ENCODE results near the gene KIAA1210.

KIAA1210 gene

DNA sequence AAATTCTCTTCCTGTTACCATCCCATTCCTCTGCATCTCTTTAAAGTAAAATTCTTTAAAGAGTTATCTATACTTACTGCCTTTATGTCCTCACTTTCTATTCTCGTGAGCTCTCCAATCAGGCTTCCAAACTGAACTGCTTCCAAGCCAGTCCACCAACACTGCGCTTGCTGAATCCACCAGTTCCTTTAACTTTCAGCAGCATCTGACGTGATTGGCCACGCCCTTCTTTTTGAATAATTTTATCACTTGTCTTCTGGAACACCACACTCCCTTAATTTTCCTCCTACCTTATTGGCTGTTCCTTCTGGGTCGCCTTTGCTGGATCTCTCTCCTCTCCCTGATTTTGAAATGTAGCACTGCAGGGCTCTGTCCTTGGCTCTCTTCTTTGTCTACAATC is at the start of gene KIAA1210:
Gene KIAA1210 (minus strand): TSS at position 163 of the 400 bp plus-strand sequence. CDS start 4,170 bp downstream, outside the sequence.
- DNase-seq (ENCODE audit: low read depth, low spot score), result no peak

DNA sequence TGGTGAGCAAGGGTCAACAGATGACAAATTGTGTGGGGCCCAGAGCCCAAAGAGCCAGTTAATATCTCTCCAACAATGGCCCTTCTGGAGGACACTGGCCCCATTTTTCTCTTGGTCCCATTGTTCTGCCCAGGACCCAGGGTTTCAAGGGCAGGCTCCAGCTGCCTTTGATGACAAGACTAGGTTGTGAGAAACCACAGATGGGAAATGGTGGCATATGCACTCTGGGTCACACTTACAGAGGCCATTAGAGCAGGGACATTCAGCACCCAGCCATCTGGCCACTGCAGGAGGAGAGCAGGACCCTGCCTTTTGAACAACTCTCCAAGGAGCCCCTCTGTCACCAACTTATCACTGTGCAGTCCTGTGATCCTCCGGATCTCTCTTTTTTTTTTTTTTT is 49.7 kb upstream of the KIAA1210 start:
- DNase-seq (ENCODE audit: low read depth, low spot score), result no peak

DNA sequence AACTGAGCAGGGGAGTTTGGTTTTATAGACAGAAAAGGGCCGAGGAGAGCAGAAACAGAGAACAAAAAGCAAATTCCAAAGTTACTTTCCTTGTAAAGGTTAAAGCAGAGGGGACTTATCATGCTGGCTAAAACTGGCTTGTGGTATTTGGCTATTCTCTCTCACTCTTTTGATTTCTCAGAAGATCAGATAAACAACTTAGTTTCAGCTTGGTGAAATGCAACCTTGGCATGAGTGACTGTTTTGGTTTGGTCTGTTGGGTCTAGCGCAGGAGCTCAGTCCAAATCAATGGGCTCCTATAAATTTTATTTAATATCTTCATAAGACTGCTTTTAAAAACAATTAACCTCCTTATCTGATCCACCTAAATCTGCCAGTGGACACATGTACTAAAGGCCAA is 47.3 kb upstream of the KIAA1210 start:
- DNase-seq (ENCODE audit: low read depth, low spot score), result no peak

DNA sequence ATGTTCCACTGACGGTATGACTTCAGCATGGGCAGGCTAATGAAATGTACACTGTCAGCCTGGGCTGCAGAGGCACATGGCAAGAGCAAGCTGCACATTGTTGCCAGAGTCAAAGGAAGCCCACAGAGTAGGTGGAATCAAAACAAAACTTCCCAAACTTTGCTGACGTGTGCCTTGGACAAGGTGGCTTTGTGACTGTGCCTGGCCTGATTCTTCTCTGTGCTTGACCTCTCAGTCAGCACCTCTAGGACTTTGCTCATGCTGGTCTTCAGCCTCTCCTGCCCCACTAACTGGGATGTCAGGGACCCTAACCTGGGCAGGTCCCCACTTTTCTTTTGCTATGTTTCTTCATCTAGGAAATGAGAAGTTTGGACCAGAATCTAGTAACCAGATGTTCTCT is 40.5 kb upstream of the KIAA1210 start:
- DNase-seq (ENCODE audit: low read depth, low spot score), result no peak

GRCh38 chrX:119158226-119158625 is 30.6 kb upstream of the KIAA1210 start:
- DNase-seq (ENCODE audit: low read depth, low spot score), result no peak

DNA sequence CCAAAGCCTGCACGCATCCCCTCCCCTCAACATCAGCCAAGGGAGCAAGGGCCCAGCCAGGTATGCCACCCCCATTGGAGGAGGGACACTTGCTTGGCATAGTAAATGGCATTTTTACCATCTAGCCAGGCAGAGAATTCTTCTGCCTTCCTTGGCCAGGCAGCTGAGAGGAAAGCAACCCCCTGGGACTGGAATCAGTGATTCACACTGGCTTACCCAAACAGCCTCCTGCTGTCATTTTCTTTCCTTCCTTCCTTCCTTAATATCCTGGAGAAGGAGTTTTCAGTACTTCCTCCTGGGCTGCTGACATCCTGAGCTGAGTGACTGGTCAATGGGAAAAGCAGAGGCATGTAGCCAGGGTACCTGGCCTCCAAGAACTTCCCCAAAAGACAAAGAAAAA is 28.6 kb upstream of the KIAA1210 start:
- no peak for DNase-seq (ENCODE audit: low read depth, low spot score)

DNA sequence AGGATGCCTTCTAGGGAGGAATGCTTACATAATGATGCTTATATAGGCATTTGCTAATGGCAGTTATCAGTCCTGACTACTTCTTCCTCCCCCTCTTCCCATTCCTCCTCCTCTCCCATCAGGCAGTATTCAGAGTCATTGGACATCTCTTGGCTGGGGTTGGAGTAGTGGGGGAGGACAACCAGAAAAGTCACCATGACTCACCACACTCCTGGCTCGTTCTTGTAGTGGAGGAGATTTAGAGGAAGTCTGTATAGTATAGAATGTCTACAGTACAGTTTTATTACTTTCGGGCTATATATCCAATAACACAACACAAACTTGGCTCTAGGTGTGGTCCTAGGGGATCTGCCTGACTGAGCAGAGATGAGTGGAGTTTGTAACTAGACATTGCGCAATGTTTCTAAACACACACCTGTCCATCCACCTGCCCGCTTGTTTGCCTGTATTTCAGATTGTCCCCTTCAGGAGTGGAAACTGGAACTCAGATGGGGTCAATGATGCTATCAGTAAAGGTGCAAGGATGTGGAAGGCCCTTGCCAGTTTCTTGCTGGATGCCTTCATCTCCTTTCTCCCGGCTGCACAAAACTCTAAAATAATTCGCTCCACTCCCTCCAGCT is 27.9 kb upstream of the KIAA1210 start:
- no peak for DNase-seq (ENCODE audit: low read depth, low spot score)

DNA sequence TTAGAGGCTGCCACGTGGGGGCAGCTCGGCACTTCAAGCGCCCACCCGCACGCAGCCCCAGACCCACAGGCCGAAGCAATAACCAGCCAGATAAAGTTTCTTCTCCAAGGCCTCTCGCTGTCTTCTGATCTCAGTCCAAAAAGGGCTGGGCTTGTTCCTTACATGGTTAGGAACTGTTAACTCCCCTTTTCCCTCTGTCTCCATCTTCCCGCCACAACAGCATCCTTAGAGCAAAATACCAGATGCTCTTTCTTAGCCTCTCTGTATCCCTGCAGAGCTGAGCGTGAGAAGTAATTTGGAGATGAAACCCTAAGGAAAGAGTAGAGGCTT is 23.4 kb upstream of the KIAA1210 start:
- DNase-seq (ENCODE audit: low read depth, low spot score), result no peak

GRCh38 chrX:119150163-119151050 is 22.8 kb upstream of the KIAA1210 start:
- DNase-seq (ENCODE audit: low read depth, low spot score), result no peak

DNA sequence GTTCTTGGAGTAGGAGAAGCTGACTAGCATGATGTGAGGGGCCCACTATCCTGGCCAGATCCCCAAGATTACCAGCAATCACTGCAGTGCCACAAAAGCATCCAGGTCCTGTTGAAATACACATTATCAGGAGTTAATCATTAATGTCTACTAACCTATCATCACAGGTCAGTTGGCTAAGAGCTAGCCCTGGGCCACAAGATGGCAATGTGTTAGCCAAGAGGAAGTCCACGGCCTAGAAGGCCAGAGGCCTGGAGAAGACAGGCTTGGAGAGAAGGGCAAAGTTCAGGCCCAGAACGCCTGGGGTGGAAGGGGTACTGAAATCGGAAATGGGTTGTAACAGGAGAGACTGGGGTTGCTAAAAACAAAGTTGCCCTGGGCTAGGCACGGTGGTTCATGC is 19.9 kb upstream of the KIAA1210 start:
- no peak for DNase-seq (ENCODE audit: low read depth, low spot score)

DNA sequence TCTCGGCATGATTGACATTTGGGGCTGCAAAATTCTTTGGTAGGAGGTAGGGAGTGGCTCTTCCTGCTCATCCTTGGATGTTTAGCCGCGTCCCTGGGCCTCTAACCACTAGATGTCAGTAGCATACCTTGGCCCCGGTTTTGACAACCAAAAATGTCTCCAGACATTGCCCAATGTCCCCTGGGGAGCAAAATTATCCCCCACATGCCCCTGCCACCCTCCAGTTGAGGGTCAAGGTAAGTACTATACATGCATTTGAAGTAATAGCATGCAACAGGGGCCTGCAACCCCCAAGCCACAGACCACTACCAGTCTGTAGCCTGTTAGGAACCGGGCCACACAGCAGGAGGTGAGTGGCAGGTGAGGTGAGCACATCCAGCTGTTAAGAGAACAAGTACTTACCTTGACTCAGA is 17.6 kb upstream of the KIAA1210 start:
- DNase-seq (ENCODE audit: low read depth, low spot score), result no peak

DNA sequence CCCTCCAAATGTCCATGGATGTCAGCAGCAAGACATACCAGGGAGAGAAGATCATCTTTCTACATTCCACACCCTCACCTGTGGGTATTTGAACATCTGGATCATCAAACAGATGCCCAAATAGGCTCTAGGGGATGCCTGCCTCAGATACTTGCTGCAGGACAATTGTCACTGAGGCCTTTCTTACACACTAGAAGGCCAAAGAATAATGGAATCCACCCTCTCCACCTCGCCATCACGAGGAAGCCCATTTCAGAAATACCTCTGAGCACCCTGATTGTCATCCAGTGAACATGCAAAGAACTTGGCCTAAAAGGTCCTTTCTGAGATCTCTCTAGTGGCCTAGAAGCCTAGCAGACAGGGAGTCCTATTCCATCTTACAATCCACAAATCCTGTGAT is 6.9 kb upstream of the KIAA1210 start:
- DNase-seq (ENCODE audit: low read depth, low spot score), result no peak

DNA sequence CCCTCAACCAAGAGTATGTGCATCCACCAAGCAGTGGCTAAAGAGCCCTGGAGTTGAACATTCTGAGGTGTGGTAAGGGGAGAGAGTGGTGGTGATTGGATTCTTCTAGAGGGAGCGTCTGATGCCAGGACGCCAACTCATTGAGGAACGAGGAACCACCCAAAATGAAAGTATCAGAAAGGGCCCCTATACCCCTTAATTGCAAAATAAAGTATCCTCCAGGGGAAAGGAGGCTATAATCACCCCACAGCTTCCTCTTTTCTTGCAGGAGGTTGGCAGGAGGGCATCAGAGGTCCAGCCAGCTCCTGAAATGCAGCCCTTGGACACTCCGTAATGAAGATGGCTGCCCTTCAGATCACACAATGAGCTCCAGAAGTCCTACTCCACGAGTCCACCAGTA is 5.3 kb upstream of the KIAA1210 start:
- DNase-seq (ENCODE audit: low read depth, low spot score), result no peak

- no peak for DNase-seq (ENCODE audit: low read depth, low spot score)
Observed at GRCh38 chrX:119132316-119132715, 4.7 kb upstream of the KIAA1210 start.

GRCh38 chrX:119130911-119131310 is 3.3 kb upstream of the KIAA1210 start:
- no peak for DNase-seq (ENCODE audit: low read depth, low spot score)

DNA sequence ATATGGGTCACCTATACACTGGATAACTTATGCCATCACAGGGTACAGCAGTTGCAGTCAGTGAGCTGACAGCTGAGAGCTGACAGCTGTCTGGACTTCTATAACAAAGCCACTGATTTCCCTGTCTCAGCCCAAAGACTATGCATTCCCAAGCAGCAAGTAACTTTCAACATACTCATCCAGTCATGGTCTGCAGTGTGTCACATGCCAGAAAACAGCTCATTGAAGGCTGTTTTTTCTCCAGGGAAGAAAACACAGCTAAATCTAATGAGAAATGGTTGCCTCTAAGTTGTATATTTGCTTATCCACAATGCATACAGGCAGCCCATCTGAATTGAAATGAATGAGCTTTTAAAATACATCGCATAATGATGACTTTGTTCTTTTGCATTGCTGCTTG is 6.3 kb downstream of the KIAA1210 start:
- no peak for DNase-seq (ENCODE audit: low read depth, low spot score)

GRCh38 chrX:119118780-119119395 is 8.7 kb downstream of the KIAA1210 start:
- DNase-seq (ENCODE audit: low read depth, low spot score), result peak; percentile 1

GRCh38 chrX:119107206-119107605 is 20.4 kb downstream of the KIAA1210 start:
- DNase-seq (ENCODE audit: low read depth, low spot score), result no peak

- no peak for DNase-seq (ENCODE audit: low read depth, low spot score)
Observed at GRCh38 chrX:119105826-119106225, 21.8 kb downstream of the KIAA1210 start.

DNA sequence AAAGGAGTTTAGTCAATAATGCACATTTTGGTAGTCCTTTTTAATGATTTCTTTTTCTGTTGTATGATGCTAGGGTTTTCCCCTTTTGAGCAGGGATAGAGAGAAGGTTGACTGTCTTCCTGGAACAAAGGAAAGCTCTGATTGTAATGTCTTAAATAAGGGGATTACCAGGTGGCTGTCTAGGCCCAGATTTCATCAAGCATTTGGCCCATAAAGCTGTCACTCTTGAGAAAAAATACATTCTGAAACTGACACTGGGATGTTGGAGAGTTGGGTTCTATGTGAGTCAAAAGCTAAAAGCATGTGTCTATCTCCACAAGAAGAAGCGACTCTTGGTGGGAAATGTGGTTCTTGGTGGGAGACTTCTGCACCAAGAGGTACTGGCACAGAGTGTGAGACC is 26.4 kb downstream of the KIAA1210 start:
- DNase-seq (ENCODE audit: low read depth, low spot score), result no peak

DNA sequence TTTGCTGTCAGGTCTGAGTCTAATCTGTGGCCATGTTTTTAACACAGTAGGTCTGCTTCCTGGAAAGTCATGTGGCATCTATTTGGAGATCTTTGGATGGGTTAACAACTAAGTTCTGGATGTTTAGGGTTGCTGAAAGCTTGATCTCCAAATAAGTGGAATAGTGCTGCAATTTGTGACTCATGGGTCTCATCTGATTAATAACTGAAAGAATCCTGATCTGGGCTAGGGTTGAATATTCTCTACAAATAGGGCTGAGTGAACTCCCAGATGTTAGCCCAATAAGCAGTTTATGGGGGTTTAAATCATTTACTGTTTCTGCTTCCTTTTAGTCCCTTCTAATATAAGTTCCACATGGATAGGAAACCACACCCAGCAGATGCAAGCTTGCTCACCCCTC is 31.7 kb downstream of the KIAA1210 start:
- no peak for DNase-seq (ENCODE audit: low read depth, low spot score)

GRCh38 chrX:119094819-119095218 is 32.8 kb downstream of the KIAA1210 start:
- DNase-seq (ENCODE audit: low read depth, low spot score), result no peak

Data from brain pericyte (primary cell).